B cell (primary cell): ENCODE results near the gene MYCBP2. TPM values are rescaled to one million over a fixed set of nuclear protein-coding genes. Genes with fewer than 3 reads are reported as not detected.

Source experiments
- ATAC-seq: fragments of 200-7000 bp; cut with Tn5 transposase; one replicate; pipeline ENCODE4 v1.10.0; 2021; ENCODE audit warnings: low read depth, mild to moderate bottlenecking, moderate number of reproducible peaks, moderate library complexity
- CTCF ChIA-PET: fragments of 350-600 bp; sonication (Branson Sonifier 250); formaldehyde crosslinking; loops from one replicate; lab custom pipeline; 2021; ENCODE audit warnings: antibody characterized with exemption, inconsistent platforms; lab: Charles Lee
- POLR2A ChIA-PET: fragments of 350-600 bp; sonication (Branson Sonifier 250); formaldehyde crosslinking; loops from one replicate; lab custom pipeline; 2021; ENCODE audit warnings: antibody characterized with exemption; lab: Charles Lee
- DNase-seq: peaks from one replicate; pipeline ENCODE4 v3.0.0; 2013
- H2AFZ ChIP-seq: 2 replicates; pipeline ENCODE4 v1.6.1; 2012; ENCODE audit warnings: mild to moderate bottlenecking, low read depth, low read length; ENCODE audit not compliant: insufficient read depth, poor library complexity, severe bottlenecking
- H3K27ac ChIP-seq, 2 donors: 1 replicate in 1 of 2; 2 replicates in 1 of 2; pipeline ENCODE4 v1.5.1; 2012 to 2013; ENCODE audit warnings: low read length in 2 of 2, mild to moderate bottlenecking in 2 of 2, moderate library complexity in 1 of 2
- H3K27me3 ChIP-seq, 4 experiments: fragments of 200-600 bp in 1 of 4; sonication (generic) in 1 of 4; replicated peaks in 1 of 4; 1 replicate in 2 of 4; 2 replicates in 2 of 4; pipeline versions ENCODE4 v1.6.1 to v1.7.0; 2013 to 2016; ENCODE audit warnings: low read length in 3 of 4, mild to moderate bottlenecking in 2 of 4, mixed read lengths in 1 of 4, moderate library complexity in 1 of 4; ENCODE audit not compliant: insufficient read depth in 4 of 4, control insufficient read depth in 3 of 4; ENCODE audit errors: control extremely low read depth in 1 of 4
- H3K36me3 ChIP-seq, 2 experiments: replicated peaks in 1 of 2; 1 replicate in 1 of 2; 2 replicates in 1 of 2; pipeline versions ENCODE4 v1.6.1 to v1.7.1; 2013; ENCODE audit warnings: low read length in 1 of 2; ENCODE audit not compliant: insufficient read depth in 2 of 2, control insufficient read depth in 1 of 2; ENCODE audit errors: control extremely low read depth in 1 of 2, extremely low read depth in 1 of 2
- H3K4me1 ChIP-seq, 2 donors: fragments of 200-600 bp in 1 of 2; sonication (generic) in 1 of 2; 1 replicate in 1 of 2; 2 replicates in 1 of 2; pipeline versions ENCODE4 v1.5.1 to v1.6.1; 2013 to 2017; ENCODE audit warnings: low read length in 2 of 2; ENCODE audit not compliant: control insufficient read depth in 2 of 2, insufficient read depth in 2 of 2
- H3K4me2 ChIP-seq: replicated peaks from 2 replicates; pipeline ENCODE3; 2012; ENCODE audit warnings: mild to moderate bottlenecking, low read depth, low read length; ENCODE audit not compliant: poor library complexity, severe bottlenecking
- H3K4me3 ChIP-seq, 5 experiments: fragments of 200-600 bp in 1 of 5; sonication (generic) in 1 of 5; 1 replicate in 3 of 5; 2 replicates in 2 of 5; pipeline versions ENCODE4 v1.5.1 to v1.7.0; 2011 to 2016; ENCODE audit warnings: low read length in 4 of 5, mild to moderate bottlenecking in 4 of 5, low read depth in 2 of 5, control low read depth in 1 of 5, moderate library complexity in 1 of 5; ENCODE audit not compliant: insufficient read depth in 1 of 5; ENCODE audit errors: control extremely low read depth in 1 of 5, extremely low read depth in 1 of 5
- H3K79me2 ChIP-seq: fragments of 200-600 bp; sonication (generic); one replicate; pipeline ENCODE4 v1.6.0; 2016; ENCODE audit warnings: low read length; ENCODE audit not compliant: control insufficient read depth, insufficient read depth
- H3K9ac ChIP-seq: fragments of 200-600 bp; sonication (generic); 2 replicates; pipeline ENCODE4 v1.6.1; 2017; ENCODE audit warnings: mild to moderate bottlenecking, low read length, moderate library complexity
- H3K9me3 ChIP-seq, 3 donors: one replicate each; pipeline versions ENCODE4 v1.6.1 to v1.7.1; 2013; ENCODE audit warnings: low read length in 2 of 3; ENCODE audit not compliant: control insufficient read depth in 2 of 3, insufficient read depth in 1 of 3; ENCODE audit errors: control extremely low read depth in 1 of 3
- H4K20me1 ChIP-seq: 2 replicates; pipeline ENCODE4 v1.6.0; 2012; ENCODE audit warnings: mild to moderate bottlenecking, low read length; ENCODE audit not compliant: insufficient read depth, control insufficient read depth, poor library complexity, severe bottlenecking
- H3K27ac Mint-ChIP-seq: one replicate; pipeline ENCODE4 v1.8.0; 2021; ENCODE audit warnings: mixed read lengths
- H3K27me3 Mint-ChIP-seq: one replicate; pipeline ENCODE4 v1.8.0; 2021; ENCODE audit warnings: mixed read lengths
- H3K4me1 Mint-ChIP-seq: one replicate; pipeline ENCODE4 v1.8.0; 2021; ENCODE audit warnings: mixed read lengths
- H3K4me3 Mint-ChIP-seq: one replicate; pipeline ENCODE4 v1.8.0; 2021; ENCODE audit warnings: mixed read lengths
- H3K9me3 Mint-ChIP-seq: one replicate; pipeline ENCODE4 v1.8.0; 2022; ENCODE audit warnings: mixed read lengths; ENCODE audit not compliant: insufficient read depth
- EZH2 ChIP-seq: IDR thresholded peaks from 2 replicates; pipeline ENCODE4 v1.6.1; 2012; ENCODE audit warnings: borderline replicate concordance, low read depth, mild to moderate bottlenecking, moderate library complexity, low read length; ENCODE audit not compliant: insufficient read depth, poor library complexity, severe bottlenecking
- WGBS: methylation state at CpG from one replicate; pipeline ENCODE4 v1.1.5; 2013; ENCODE audit warnings: missing lambda C conversion rate; ENCODE audit not compliant: insufficient coverage; 5-methylcytosine and 5-hydroxymethylcytosine counted together
- intact Hi-C: fragments of 100-400 bp; cut with micrococcal nuclease; formaldehyde crosslinking; loops from one replicate; pipeline ENCODE4 v1.10.0; 2022
- polyA plus RNA-seq: library from polyadenylated mRNA; depleted of rRNA; stranded (reverse); fragments of >200 nt; gene quantifications from 2 replicates; pipeline ENCODE4 v1.2.3, GENCODE V29; 2012
- total RNA-seq, 2 donors: library from RNA; stranded (reverse); fragments of 120-200 nt in 1 of 2; gene quantifications; 1 replicate in 1 of 2; 2 replicates in 1 of 2; pipeline versions ENCODE4 v1.2.3 to v1.2.4, GENCODE V29; 2013 to 2022
- TF ChIP-seq, protein P1 (sequence below): fragments of 200-600 bp; IDR thresholded peaks from one replicate; pipeline ENCODE4 v1.8.0; 2022; ENCODE audit warnings: antibody characterized with exemption, mild to moderate bottlenecking

The MYCBP2 gene
- total and polyA plus RNA-seq, 2 donors (not counting 1 experiment from before 2014, with no cell fraction given): 84.0 to 237 TPM

DNA sequence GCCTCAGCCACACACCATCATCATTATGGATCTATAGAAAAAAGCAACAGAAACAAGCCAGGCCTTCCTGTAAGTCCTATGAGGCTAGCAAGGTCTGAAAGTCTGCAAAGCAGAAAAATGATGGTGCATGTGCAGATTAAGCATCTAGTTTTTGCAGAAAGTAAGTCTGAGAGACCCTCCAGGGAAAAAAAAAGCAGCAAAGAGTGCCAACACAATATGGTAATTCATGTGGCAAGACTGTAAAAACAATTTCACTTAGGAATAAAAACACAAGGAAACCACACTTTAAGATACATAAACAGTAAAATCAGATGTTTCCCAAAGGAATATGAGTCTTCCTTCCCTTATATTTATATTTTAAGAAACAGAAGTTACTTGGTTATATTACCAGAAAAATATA lies 187.6 kb downstream of the MYCBP2 start:
- POLR2A ChIA-PET: no interaction called here
- CTCF ChIA-PET: no interaction called here
- Histone ChIP-seq H3K4me2 (no peak overlapping the region), H3K4me3 (no peak overlapping the region), H3K79me2 (no peaks in the 10 kb centered on the region), H2AFZ (no peak overlapping the region), H3K9ac (no peak overlapping the region), H3K9me3 (no peaks in the 10 kb centered on the region), H3K27ac (no peak overlapping the region), H4K20me1 (no peaks in the 10 kb centered on the region), H3K4me1 (no peaks in the 10 kb centered on the region), H3K36me3 (peaks cover 20 to 88% of the 10 kb centered on the region in 2 experiments), H3K27me3 (no peaks in the 10 kb centered on the region)
- intact Hi-C loops: loop anchor here (10.0 kb wide), 1 partner anchor 45 kb away; no protein-coding TSS in a partner anchor
- Mint-ChIP-seq H3K9me3 (no peaks in the 10 kb centered on the region), H3K27me3 (no peaks in the 10 kb centered on the region), H3K4me3 (no peak overlapping the region), H3K4me1 (no peaks in the 10 kb centered on the region), H3K27ac (no peak overlapping the region)
- DNase-seq (no peak), ATAC-seq (no peak)
- TF ChIP-seq, protein P1, sequence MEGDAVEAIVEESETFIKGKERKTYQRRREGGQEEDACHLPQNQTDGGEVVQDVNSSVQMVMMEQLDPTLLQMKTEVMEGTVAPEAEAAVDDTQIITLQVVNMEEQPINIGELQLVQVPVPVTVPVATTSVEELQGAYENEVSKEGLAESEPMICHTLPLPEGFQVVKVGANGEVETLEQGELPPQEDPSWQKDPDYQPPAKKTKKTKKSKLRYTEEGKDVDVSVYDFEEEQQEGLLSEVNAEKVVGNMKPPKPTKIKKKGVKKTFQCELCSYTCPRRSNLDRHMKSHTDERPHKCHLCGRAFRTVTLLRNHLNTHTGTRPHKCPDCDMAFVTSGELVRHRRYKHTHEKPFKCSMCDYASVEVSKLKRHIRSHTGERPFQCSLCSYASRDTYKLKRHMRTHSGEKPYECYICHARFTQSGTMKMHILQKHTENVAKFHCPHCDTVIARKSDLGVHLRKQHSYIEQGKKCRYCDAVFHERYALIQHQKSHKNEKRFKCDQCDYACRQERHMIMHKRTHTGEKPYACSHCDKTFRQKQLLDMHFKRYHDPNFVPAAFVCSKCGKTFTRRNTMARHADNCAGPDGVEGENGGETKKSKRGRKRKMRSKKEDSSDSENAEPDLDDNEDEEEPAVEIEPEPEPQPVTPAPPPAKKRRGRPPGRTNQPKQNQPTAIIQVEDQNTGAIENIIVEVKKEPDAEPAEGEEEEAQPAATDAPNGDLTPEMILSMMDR: no peak
- TF ChIP-seq EZH2: no peak

DNA sequence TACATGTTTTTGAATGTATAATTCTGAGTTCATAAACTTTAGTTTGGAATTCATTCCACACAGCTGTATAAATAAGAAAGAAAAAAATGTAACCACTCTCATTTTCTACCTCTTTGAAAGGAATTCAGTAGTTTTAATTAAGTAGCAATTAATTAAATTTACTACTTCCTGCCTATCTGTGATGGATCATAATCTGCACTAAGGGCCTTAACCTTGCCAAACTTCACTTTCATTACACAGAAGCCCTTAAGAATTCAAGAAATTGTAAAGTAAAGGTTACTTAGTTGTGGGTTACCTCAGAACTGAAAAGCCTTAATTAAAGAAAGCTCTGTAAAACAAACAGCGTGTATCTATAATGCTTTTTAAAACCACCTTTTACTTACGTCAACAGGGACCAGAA lies 188.1 kb downstream of the MYCBP2 start:
- peaks cover 20 to 87% of the 10 kb centered on the region in 2 experiments for H3K36me3 ChIP-seq
- no peaks in the 10 kb centered on the region for H3K9me3 Mint-ChIP-seq
- H3K27ac Mint-ChIP-seq: no peak overlapping the region
- H3K4me1 Mint-ChIP-seq: no peaks in the 10 kb centered on the region
- ChIA-PET CTCF (no interaction called here), POLR2A (no interaction called here)
- no CpG with 5 or more reads among the region's 2 CpGs for WGBS
- H4K20me1 ChIP-seq: no peaks in the 10 kb centered on the region
- no peak overlapping the region for H2AFZ ChIP-seq
- H3K27me3 Mint-ChIP-seq: no peaks in the 10 kb centered on the region
- H3K9ac ChIP-seq: no peak overlapping the region
- H3K4me1 ChIP-seq: no peaks in the 10 kb centered on the region
- H3K79me2 ChIP-seq: no peaks in the 10 kb centered on the region
- TF ChIP-seq, protein P1: no peak
- no peak for TF ChIP-seq EZH2
- no peaks in the 10 kb centered on the region for H3K9me3 ChIP-seq
- DNase-seq (no peak), ATAC-seq (no peak)
- intact Hi-C loops: loop anchor here (10.0 kb wide), 1 partner anchor 46 kb away; no protein-coding TSS in a partner anchor
- H3K27ac ChIP-seq: no peak overlapping the region
- H3K4me2 ChIP-seq: no peak overlapping the region
- H3K4me3 ChIP-seq: no peak overlapping the region
- H3K27me3 ChIP-seq: no peaks in the 10 kb centered on the region
- no peak overlapping the region for H3K4me3 Mint-ChIP-seq
